Esophagus squamous epithelium (tissue), 4 donors: ENCODE results near the gene ACTR5.

ENCODE experiments used
- POLR2A ChIP-seq, 4 donors: fragments of 450-650 bp; IDR thresholded peaks; one replicate each; pipeline ENCODE4 v1.6.1; 2017; ENCODE audit warnings: antibody characterized with exemption in 4 of 4, mild to moderate bottlenecking in 4 of 4, moderate library complexity in 3 of 4
- TF ChIP-seq, protein P1 (sequence below), 6 experiments: fragments of 450-650 bp in 4 of 6; fragments of 200-600 bp in 2 of 6; sonication (generic) in 2 of 6; IDR thresholded peaks; one replicate each; pipeline ENCODE4 v1.5.1; 2016 to 2019; ENCODE audit warnings: antibody characterized with exemption in 6 of 6, mild to moderate bottlenecking in 4 of 6, moderate library complexity in 4 of 6

DNA sequence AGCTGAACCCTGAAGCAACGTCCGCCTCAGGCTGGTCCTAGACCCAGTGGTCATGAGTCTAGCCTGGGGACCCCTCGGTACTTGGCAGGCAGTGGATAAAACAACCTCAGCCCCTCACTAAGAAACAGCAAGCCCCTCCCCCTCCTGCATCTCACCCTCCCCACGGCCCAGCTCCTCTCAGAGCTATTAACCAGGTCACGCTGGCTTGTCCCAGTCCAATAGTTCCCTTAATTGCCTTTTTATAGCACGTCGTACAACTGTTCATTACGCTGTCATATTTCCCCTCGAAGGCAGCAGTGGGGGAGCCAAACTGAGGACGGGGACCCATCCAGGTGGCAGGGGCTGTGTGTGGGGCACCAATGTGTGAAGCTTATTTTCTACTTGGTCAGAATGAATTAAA is 32.6 kb upstream of the ACTR5 start:
- TF ChIP-seq, protein P1, sequence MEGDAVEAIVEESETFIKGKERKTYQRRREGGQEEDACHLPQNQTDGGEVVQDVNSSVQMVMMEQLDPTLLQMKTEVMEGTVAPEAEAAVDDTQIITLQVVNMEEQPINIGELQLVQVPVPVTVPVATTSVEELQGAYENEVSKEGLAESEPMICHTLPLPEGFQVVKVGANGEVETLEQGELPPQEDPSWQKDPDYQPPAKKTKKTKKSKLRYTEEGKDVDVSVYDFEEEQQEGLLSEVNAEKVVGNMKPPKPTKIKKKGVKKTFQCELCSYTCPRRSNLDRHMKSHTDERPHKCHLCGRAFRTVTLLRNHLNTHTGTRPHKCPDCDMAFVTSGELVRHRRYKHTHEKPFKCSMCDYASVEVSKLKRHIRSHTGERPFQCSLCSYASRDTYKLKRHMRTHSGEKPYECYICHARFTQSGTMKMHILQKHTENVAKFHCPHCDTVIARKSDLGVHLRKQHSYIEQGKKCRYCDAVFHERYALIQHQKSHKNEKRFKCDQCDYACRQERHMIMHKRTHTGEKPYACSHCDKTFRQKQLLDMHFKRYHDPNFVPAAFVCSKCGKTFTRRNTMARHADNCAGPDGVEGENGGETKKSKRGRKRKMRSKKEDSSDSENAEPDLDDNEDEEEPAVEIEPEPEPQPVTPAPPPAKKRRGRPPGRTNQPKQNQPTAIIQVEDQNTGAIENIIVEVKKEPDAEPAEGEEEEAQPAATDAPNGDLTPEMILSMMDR (IDR thresholded peaks at IDR 0.05), result no peak
- TF ChIP-seq POLR2A (IDR thresholded peaks at IDR 0.05), result no peak
